Measurements from ENCODE around the gene PTGES3.
"Not testable (repeated sequence)": the region's sequence is repeated elsewhere in the genome, so short reads cannot be mapped to it uniquely, and the experiment has no call there.

The PTGES3 gene

GRCh38 chr12:56677680-56678079 lies 10.4 kb downstream of the PTGES3 start:
- Histone ChIP-seq H3K27ac (ENCODE audit: low read depth, low read length) (no peak overlapping the region), H3K36me3 (ENCODE audit: insufficient read depth, low read length) (peaks cover 61% of the 10 kb centered on the region), H3K27me3 (ENCODE audit: insufficient read depth, low read length) (no peaks in the 10 kb centered on the region)

DNA sequence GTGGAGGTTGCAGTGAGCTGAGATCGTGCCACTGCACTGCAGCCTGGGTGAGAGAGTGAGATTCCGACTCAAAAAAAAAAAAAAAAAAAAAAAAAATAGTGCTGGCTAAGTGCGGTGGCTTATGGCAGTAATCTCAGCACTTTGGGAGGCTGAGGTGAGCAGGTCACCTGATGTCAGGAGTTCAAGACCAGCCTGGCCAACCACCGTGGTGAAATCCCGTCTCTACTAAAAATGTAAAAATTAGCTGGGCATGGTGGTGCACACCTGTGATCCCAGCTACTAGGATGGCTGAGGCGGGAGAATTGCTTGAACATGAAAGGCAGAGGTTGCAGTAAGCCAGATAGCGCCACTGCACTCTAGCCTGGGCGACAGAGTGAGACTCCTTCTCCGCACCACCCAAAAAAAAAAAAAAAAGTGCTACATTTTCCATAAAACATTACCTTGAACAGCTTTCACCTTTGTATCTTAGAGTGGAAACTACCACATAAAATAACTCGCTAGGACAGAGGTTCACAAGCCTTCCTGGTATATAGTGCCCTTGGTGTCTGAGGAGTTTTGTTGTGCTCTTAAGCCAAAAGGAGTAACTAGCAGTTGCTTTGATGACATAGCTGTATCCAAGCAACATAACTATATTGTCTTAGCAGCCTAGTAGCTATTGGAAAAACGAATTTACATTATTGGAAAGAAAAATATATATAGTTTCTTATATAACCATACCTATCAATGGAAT lies 11.1 kb downstream of the PTGES3 start:
- H3K4me3 ChIP-seq (ENCODE audit: low read length): no peak overlapping the region
- peaks cover 61% of the 10 kb centered on the region for H3K36me3 ChIP-seq (ENCODE audit: insufficient read depth, low read length)
- no peaks in the 10 kb centered on the region for H3K4me1 ChIP-seq (ENCODE audit: insufficient read depth, low read length)
- no peak overlapping the region for H3K27ac ChIP-seq (ENCODE audit: low read depth, low read length)
- WGBS: 93% methylated on average over 10 of the region's 11 CpGs
- no peaks in the 10 kb centered on the region for H3K9me3 ChIP-seq (ENCODE audit: insufficient read depth, low read depth, low read length)
- no peak overlapping the region for H3K9ac ChIP-seq (ENCODE audit: low read depth, low read length)
- no peaks in the 10 kb centered on the region for H3K27me3 ChIP-seq (ENCODE audit: insufficient read depth, low read length)

More at GRCh38 chr12:56677680-56678079, 10.4 kb downstream of the PTGES3 start:
- Histone ChIP-seq H3K9me3 (ENCODE audit: insufficient read depth, low read depth, low read length) (no peaks in the 10 kb centered on the region), H3K4me1 (ENCODE audit: insufficient read depth, low read length) (no peaks in the 10 kb centered on the region), H3K4me3 (ENCODE audit: low read length) (no peak overlapping the region), H3K9ac (ENCODE audit: low read depth, low read length) (no peak overlapping the region)
- WGBS: 100% methylated on average over 1 of the region's 1 CpG

DNA sequence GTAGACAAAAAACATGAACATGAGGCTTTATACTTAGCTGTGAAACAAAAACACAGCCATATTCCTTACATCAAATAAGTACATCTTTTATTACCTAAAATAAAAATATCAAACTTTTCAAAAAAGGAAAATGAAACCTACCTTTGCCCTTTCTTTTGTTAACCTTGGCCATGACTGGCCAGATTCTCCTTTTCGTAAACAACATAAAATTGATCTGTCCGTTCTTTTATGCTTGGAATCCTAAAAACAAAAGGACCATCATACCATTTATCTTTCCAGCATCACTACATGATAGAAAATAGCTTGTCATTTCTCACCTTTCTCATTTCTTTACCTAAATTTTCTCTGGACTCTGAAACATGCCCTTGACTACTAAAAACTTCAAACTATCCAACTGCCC lies 16.5 kb downstream of the PTGES3 start:
- no peaks in the 10 kb centered on the region for H3K9me3 ChIP-seq (ENCODE audit: insufficient read depth, low read depth, low read length)
- no peak overlapping the region for H3K9ac ChIP-seq (ENCODE audit: low read depth, low read length)
- WGBS: 95% methylated on average over 2 of the region's 2 CpGs
- no peaks in the 10 kb centered on the region for H3K4me1 ChIP-seq (ENCODE audit: insufficient read depth, low read length)
- H3K36me3 ChIP-seq (ENCODE audit: insufficient read depth, low read length): peaks cover 78% of the 10 kb centered on the region
- H3K27me3 ChIP-seq (ENCODE audit: insufficient read depth, low read length): no peaks in the 10 kb centered on the region
- no peak overlapping the region for H3K27ac ChIP-seq (ENCODE audit: low read depth, low read length)
- H3K4me3 ChIP-seq (ENCODE audit: low read length): no peak overlapping the region

GRCh38 chr12:56670836-56671235 lies 17.2 kb downstream of the PTGES3 start:
- Histone ChIP-seq H3K27ac (ENCODE audit: low read depth, low read length) (no peak overlapping the region), H3K4me1 (ENCODE audit: insufficient read depth, low read length) (no peaks in the 10 kb centered on the region), H3K36me3 (ENCODE audit: insufficient read depth, low read length) (peaks cover 81% of the 10 kb centered on the region), H3K9ac (ENCODE audit: low read depth, low read length) (no peak overlapping the region), H3K27me3 (ENCODE audit: insufficient read depth, low read length) (no peaks in the 10 kb centered on the region), H3K4me3 (ENCODE audit: low read length) (no peak overlapping the region), H3K9me3 (ENCODE audit: insufficient read depth, low read depth, low read length) (no peaks in the 10 kb centered on the region)
- 96% methylated on average over 4 of the region's 4 CpGs for WGBS

GRCh38 chr12:56668197-56668457 lies 20.0 kb downstream of the PTGES3 start:
- no peak overlapping the region for H3K9ac ChIP-seq (ENCODE audit: low read depth, low read length)
- no peaks in the 10 kb centered on the region for H3K9me3 ChIP-seq (ENCODE audit: insufficient read depth, low read depth, low read length)
- no peak overlapping the region for H3K27ac ChIP-seq (ENCODE audit: low read depth, low read length)
- H3K36me3 ChIP-seq (ENCODE audit: insufficient read depth, low read length): peaks cover 100% of the 10 kb centered on the region
- H3K27me3 ChIP-seq (ENCODE audit: insufficient read depth, low read length): no peaks in the 10 kb centered on the region
- WGBS: 100% methylated on average over 2 of the region's 2 CpGs
- no peak overlapping the region for H3K4me3 ChIP-seq (ENCODE audit: low read length)
- H3K4me1 ChIP-seq (ENCODE audit: insufficient read depth, low read length): no peaks in the 10 kb centered on the region

DNA sequence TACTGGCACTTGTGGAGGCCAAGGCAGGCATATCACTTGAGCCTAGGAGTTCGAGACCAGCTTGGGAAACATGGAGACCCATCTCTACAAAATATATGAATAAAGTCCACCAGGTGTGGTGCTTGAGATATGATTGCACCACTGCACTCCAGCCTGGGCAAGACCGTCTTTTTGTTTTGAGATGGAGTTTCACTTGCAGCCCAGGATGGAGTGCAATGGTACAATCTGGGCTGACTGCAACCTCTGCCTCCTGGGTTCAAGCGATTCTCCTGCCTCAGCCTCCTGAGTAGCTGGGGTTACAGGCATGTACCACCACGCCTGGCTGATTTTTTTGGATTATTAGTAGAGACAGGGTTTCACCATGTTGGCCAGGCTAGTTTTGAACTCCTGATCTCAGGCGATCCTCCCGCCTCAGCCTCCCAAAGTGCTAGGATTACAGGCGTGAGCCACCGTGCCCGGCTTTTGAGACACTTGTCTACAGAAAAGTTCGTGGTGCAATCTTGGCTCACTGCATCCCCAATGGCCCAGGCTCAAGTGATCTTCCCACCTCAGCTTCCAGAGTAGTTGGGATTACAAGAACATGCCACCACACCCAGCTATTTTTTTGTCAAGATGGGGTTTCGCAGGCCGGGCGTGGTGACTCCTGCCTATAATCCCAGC lies 26.0 kb downstream of the PTGES3 start:
- 90% methylated on average over 13 of the region's 13 CpGs for WGBS
- peaks cover 44% of the 10 kb centered on the region for H3K36me3 ChIP-seq (ENCODE audit: insufficient read depth, low read length)
- no peak overlapping the region for H3K4me3 ChIP-seq (ENCODE audit: low read length)
- H3K4me1 ChIP-seq (ENCODE audit: insufficient read depth, low read length): no peaks in the 10 kb centered on the region
- no peaks in the 10 kb centered on the region for H3K9me3 ChIP-seq (ENCODE audit: insufficient read depth, low read depth, low read length)
- H3K9ac ChIP-seq (ENCODE audit: low read depth, low read length): no peak overlapping the region
- H3K27me3 ChIP-seq (ENCODE audit: insufficient read depth, low read length): no peaks in the 10 kb centered on the region
- H3K27ac ChIP-seq (ENCODE audit: low read depth, low read length): no peak overlapping the region

DNA sequence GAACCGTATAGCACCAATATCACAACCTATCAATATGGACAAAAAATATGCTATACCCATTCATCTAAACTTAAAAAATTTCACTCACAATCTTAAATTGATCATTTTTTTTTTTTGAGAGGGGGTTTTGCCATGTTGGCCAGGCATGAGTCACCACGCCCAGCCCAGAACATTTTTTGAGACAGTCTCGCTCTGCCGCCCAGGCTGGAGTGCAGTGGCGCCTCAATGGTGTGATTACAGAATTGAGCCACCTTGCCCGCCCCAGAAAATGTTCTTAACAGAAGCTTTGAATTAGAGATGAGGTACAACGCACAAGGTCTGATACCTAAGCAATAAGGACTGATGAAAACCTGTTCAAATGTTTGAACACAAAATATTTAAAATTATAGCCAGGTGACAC lies 26.5 kb downstream of the PTGES3 start:
- no peaks in the 10 kb centered on the region for H3K4me1 ChIP-seq (ENCODE audit: insufficient read depth, low read length)
- H3K36me3 ChIP-seq (ENCODE audit: insufficient read depth, low read length): peaks cover 38% of the 10 kb centered on the region
- no peaks in the 10 kb centered on the region for H3K9me3 ChIP-seq (ENCODE audit: insufficient read depth, low read depth, low read length)
- H3K9ac ChIP-seq (ENCODE audit: low read depth, low read length): no peak overlapping the region
- WGBS: 94% methylated on average over 7 of the region's 7 CpGs
- no peak overlapping the region for H3K27ac ChIP-seq (ENCODE audit: low read depth, low read length)
- H3K4me3 ChIP-seq (ENCODE audit: low read length): no peak overlapping the region
- H3K27me3 ChIP-seq (ENCODE audit: insufficient read depth, low read length): no peaks in the 10 kb centered on the region

DNA sequence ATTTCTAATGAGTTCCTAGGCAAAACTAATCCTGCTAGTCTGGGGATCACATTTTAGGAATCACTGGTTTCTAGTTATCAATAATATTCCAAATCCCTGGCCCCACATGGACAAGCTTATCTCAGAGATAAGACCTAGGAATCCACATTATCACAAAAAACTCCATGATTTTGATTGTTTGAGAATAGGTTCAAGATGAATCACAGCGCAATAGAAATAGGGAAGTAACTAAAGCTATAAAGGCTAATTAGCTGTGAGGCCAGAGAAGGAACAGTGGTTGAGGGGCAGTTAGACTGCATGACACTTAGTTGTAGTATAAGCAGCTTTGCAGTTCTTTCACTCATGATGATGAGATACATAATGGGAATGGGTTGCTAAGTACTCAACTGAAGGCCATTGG lies 29.2 kb downstream of the PTGES3 start:
- no peak overlapping the region for H3K9ac ChIP-seq (ENCODE audit: low read depth, low read length)
- 99% methylated on average over 1 of the region's 1 CpG for WGBS
- peaks cover 11% of the 10 kb centered on the region for H3K9me3 ChIP-seq (ENCODE audit: insufficient read depth, low read depth, low read length)
- H3K4me3 ChIP-seq (ENCODE audit: low read length): no peak overlapping the region
- H3K27ac ChIP-seq (ENCODE audit: low read depth, low read length): no peak overlapping the region
- H3K27me3 ChIP-seq (ENCODE audit: insufficient read depth, low read length): no peaks in the 10 kb centered on the region
- no peaks in the 10 kb centered on the region for H3K4me1 ChIP-seq (ENCODE audit: insufficient read depth, low read length)
- peaks cover 12% of the 10 kb centered on the region for H3K36me3 ChIP-seq (ENCODE audit: insufficient read depth, low read length)

DNA sequence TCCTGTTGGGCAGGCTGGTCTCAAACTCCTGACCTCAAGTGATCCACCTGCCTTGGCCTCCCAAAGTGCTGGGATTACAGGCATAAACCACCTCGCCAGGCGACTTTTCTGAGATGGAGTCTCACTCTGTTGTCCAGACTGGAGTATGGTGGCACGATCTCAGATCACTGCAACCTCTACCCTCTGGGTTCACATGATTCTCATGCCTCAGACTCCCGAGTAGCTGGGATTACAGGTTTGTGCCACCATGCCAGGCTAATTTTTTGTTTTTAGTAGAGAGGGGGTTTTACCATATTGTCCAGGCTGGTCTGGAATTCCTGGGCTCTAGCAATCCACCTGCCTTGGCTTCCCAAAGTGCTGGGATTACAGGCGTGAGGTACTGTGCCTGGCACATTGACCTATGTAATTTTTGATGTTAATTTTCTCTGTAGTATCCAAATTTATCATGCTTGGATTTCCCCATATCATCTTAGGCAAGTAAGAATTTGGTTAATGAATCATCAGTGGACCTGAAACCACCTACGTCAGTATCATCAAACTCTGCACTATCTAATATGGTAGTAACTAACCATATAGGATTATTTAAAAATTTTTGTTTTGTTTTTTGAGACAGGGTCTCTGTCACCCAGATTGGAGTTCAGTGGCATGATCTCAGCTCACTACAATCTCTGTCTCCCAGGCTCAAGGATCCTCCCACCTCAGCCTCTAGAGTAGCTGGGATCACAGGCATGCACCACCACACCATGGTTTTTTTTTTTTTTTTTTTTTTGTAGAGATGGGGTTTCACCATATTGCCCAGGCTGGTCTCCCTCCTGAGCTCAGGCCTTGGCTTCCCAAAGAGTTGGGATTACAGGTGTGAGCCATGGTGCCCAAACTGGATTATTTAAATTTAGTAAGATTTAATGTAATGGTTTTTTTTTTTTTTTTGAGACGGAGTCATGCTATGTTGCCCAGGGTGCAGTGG lies 30.4 kb downstream of the PTGES3 start:
- 86% methylated on average over 6 of the region's 7 CpGs for WGBS
- Histone ChIP-seq H3K9me3 (ENCODE audit: insufficient read depth, low read depth, low read length) (peaks cover 19% of the 10 kb centered on the region), H3K27me3 (ENCODE audit: insufficient read depth, low read length) (no peaks in the 10 kb centered on the region), H3K4me1 (ENCODE audit: insufficient read depth, low read length) (no peaks in the 10 kb centered on the region), H3K27ac (ENCODE audit: low read depth, low read length) (no peak overlapping the region), H3K9ac (ENCODE audit: low read depth, low read length) (no peak overlapping the region), H3K4me3 (ENCODE audit: low read length) (no peak overlapping the region), H3K36me3 (ENCODE audit: insufficient read depth, low read length) (no peaks in the 10 kb centered on the region)

- H3K27ac ChIP-seq (ENCODE audit: low read depth, low read length); H3K4me3 ChIP-seq (ENCODE audit: low read length); H3K27me3 ChIP-seq (ENCODE audit: insufficient read depth, low read length); H3K9ac ChIP-seq (ENCODE audit: low read depth, low read length); H3K36me3 ChIP-seq (ENCODE audit: insufficient read depth, low read length); H3K4me1 ChIP-seq (ENCODE audit: insufficient read depth, low read length): not testable (repeated sequence)
- WGBS: 83% methylated on average over 5 of the region's 5 CpGs
- peaks cover 22% of the 10 kb centered on the region for H3K9me3 ChIP-seq (ENCODE audit: insufficient read depth, low read depth, low read length)
These were observed 34.3 kb downstream of the PTGES3 start for GRCh38 chr12:56653781-56654180.

GRCh38 chr12:56648023-56648422 lies 40.1 kb downstream of the PTGES3 start:
- not testable (repeated sequence) for H3K27me3 ChIP-seq (ENCODE audit: insufficient read depth, low read length); H3K4me1 ChIP-seq (ENCODE audit: insufficient read depth, low read length); H3K27ac ChIP-seq (ENCODE audit: low read depth, low read length); H3K9me3 ChIP-seq (ENCODE audit: insufficient read depth, low read depth, low read length); H3K4me3 ChIP-seq (ENCODE audit: low read length); H3K9ac ChIP-seq (ENCODE audit: low read depth, low read length)
- WGBS: 93% methylated on average over 9 of the region's 9 CpGs
- H3K36me3 ChIP-seq (ENCODE audit: insufficient read depth, low read length): peaks cover 20% of the 10 kb centered on the region

Measured in HUES64 (cell line).